Body of pancreas (tissue), 4 donors: ENCODE results near the gene ABHD6. TPM values are rescaled to one million over a fixed set of nuclear protein-coding genes. Genes with fewer than 3 reads are reported as not detected.

Source experiments
- ATAC-seq: fragments of 150-250 bp; one replicate; pipeline ENCODE4 v1.9.1; 2016
- DNase-seq, 4 donors: peaks; one replicate each; pipeline ENCODE4 v3.0.0-alpha.2; 2019
- H3K27ac ChIP-seq, 4 donors: fragments of 200-600 bp; sonication (generic); 1 replicate in 3 of 4; 2 replicates in 1 of 4; pipeline versions ENCODE4 v1.5.1 to v1.6.1; 2016 to 2019; ENCODE audit warnings: mild to moderate bottlenecking in 1 of 4, mixed read lengths in 1 of 4, moderate library complexity in 1 of 4
- H3K27me3 ChIP-seq, 2 donors: fragments of 200-600 bp; sonication (generic); one replicate each; pipeline ENCODE4 v1.6.0; 2016; ENCODE audit warnings: mild to moderate bottlenecking in 1 of 2
- H3K36me3 ChIP-seq, 2 donors: fragments of 200-600 bp; sonication (generic); replicated peaks in 1 of 2; 2 replicates each; pipeline ENCODE4 v1.5.1; 2016; ENCODE audit warnings: low read depth in 2 of 2; ENCODE audit not compliant: insufficient read depth in 1 of 2
- H3K4me1 ChIP-seq: fragments of 200-600 bp; sonication (generic); one replicate; pipeline ENCODE4 v1.6.0; 2016
- H3K4me3 ChIP-seq, 2 donors: fragments of 200-600 bp; sonication (generic); 1 replicate in 1 of 2; 2 replicates in 1 of 2; pipeline ENCODE4 v1.5.1; 2016 to 2019
- H3K9me3 ChIP-seq, 3 donors: fragments of 200-600 bp; sonication (generic); 1 replicate in 2 of 3; 2 replicates in 1 of 3; pipeline ENCODE4 v1.5.1; 2016
- POLR2A ChIP-seq, 3 donors: fragments of 450-650 bp; IDR thresholded peaks; one replicate each; pipeline ENCODE4 v1.6.1; 2016; ENCODE audit warnings: antibody characterized with exemption in 3 of 3, mild to moderate bottlenecking in 2 of 3
- WGBS, 2 donors: methylation state at CpG; one replicate each; pipeline ENCODE4 v1.1.5; 2017; 5-methylcytosine and 5-hydroxymethylcytosine counted together
- intact Hi-C: fragments of 100-400 bp; cut with DNase I; formaldehyde crosslinking; loops from one replicate; pipeline ENCODE4 v1.15.1; 2023
- small RNA-seq: library from RNA; depleted of rRNA; stranded (forward); fragments of <200 nt; gene quantifications from one replicate; pipeline ENCODE3, GENCODE V24; 2016
- total RNA-seq, 2 donors: library from RNA; depleted of rRNA; stranded (reverse); fragments of >200 nt; gene quantifications; one replicate each; pipeline ENCODE4 v1.1.0, GENCODE V29; 2016
- TF ChIP-seq, protein P1 (sequence below), 7 experiments: fragments of 450-650 bp in 4 of 7; fragments of 200-600 bp in 3 of 7; sonication (generic) in 3 of 7; IDR thresholded peaks; one replicate each; pipeline ENCODE4 v1.5.1; 2016 to 2019; ENCODE audit warnings: antibody characterized with exemption in 7 of 7

ABHD6 gene
- total RNA-seq, 2 donors from 2014 or later: 5.3 to 6.2 TPM

DNA sequence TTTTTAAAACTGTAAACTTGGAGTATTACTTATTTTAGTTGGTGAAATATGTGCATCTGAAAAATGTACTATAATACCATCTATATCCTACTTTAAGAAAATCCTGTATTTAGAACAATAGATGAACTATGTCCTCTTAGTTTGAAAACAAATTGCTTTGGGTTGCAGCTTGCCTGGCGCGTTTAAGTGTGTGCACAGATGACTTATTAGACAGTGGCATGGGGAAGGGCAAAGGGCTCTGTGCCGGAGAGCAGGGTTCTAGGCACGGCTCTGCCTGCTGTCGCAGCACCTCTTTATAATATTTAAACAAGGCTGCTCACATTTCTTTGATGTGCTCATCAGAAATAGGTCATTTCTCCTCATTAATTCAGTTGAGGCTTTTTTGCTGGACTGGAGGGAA lies 105.1 kb downstream of the ABHD6 start:
- intact Hi-C loops: no loop called here
- no peaks in the 10 kb centered on the region for H3K4me1 ChIP-seq
- H3K9me3 ChIP-seq: no peaks in the 10 kb centered on the region
- H3K36me3 ChIP-seq: no peaks in the 10 kb centered on the region
- no peaks in the 10 kb centered on the region for H3K27me3 ChIP-seq
- TF ChIP-seq, protein P1, sequence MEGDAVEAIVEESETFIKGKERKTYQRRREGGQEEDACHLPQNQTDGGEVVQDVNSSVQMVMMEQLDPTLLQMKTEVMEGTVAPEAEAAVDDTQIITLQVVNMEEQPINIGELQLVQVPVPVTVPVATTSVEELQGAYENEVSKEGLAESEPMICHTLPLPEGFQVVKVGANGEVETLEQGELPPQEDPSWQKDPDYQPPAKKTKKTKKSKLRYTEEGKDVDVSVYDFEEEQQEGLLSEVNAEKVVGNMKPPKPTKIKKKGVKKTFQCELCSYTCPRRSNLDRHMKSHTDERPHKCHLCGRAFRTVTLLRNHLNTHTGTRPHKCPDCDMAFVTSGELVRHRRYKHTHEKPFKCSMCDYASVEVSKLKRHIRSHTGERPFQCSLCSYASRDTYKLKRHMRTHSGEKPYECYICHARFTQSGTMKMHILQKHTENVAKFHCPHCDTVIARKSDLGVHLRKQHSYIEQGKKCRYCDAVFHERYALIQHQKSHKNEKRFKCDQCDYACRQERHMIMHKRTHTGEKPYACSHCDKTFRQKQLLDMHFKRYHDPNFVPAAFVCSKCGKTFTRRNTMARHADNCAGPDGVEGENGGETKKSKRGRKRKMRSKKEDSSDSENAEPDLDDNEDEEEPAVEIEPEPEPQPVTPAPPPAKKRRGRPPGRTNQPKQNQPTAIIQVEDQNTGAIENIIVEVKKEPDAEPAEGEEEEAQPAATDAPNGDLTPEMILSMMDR (IDR thresholded peaks at IDR 0.05): no peak
- no peak for TF ChIP-seq POLR2A (IDR thresholded peaks at IDR 0.05)
- DNase-seq (no peak), ATAC-seq (no peak)
- H3K4me3 ChIP-seq: no peak overlapping the region
- 75 to 76% methylated on average over 5 of the region's 5 CpGs for WGBS, 2 donors
- H3K27ac ChIP-seq: no peak overlapping the region

Small RNA genes lying within 50 kb of the gene (small RNA-seq; reads per million reads assigned to genes)
- not detected for gene AC098479.1

Other genes with a start within 250 kb of the ABHD6 start
- gene FLNB, start 229.4 kb upstream of the ABHD6 start, total RNA-seq: 100 to 1,000 TPM; 104 to 121 TPM
- 1 to 10 TPM in 1 of 2 donors, not detected in 1; 2.1 TPM for gene DNASE1L3, start 26.8 kb upstream of the ABHD6 start, total RNA-seq
- 1 to 10 TPM; 3.6 to 4.3 TPM for gene RPP14, start 68.5 kb downstream of the ABHD6 start, total RNA-seq
- gene HTD2, start 68.7 kb downstream of the ABHD6 start, total RNA-seq: 1 to 10 TPM in 1 of 2 donors, under 1 TPM in 1; 0.99 to 4.9 TPM
- gene PXK, start 95.1 kb downstream of the ABHD6 start, total RNA-seq: 10 to 100 TPM in 1 of 2 donors, 1 to 10 TPM in 1; 8.2 to 12.7 TPM
- gene PDHB, start 196.0 kb downstream of the ABHD6 start, total RNA-seq: 10 to 100 TPM; 23.4 to 32.7 TPM